CD4-positive, alpha-beta T cell treated with Interleukin-6 for 4 hours (primary cell): ENCODE data around the gene ADCY3.

ENCODE experiments used
- DNase-seq: peaks from one replicate; pipeline ENCODE4 v3.0.0-alpha.2; 2020; ENCODE audit warnings: mixed read lengths

Gene ADCY3

DNA sequence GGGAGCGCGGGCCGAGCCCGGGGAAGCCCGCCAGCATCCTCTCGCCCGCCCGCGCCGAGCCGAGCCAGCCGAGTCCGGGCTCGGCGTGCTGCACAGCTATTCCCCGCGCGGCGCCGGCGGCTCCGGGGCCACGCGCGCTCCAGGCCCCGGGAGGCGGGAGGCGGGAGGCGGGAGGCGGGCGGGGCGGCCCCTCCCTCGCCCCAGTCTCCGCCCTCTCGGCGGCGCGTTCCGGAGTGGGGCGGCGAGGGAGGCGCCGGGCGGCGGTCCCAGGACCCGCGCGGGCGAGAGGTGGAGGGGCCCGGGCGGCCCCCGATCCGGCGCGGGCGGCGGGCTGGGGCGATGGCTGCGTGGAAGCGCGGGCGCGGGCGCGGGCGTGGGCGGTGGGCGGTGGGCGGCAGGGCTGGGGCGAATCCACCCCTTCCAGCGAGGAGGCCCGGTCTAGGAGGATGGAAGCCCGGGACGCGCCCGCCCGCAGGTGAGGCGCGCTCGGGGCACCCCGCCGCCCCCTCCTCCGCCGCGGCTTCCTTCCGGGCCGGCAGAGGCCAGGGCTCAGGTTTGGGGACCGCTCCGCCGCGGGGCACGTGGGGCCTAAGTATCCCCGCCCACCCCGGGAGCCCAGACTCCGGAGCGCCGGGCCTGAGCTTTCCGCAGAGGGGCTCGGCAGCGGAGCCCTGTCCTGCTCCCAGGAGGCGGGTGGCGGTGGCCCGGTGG, at the start of gene ADCY3:
Gene ADCY3 (minus strand): TSS at position 140 of the 711 bp plus-strand sequence. CDS start 1,250 bp downstream, outside the sequence.
- peak; percentile 74 for DNase-seq

DNA sequence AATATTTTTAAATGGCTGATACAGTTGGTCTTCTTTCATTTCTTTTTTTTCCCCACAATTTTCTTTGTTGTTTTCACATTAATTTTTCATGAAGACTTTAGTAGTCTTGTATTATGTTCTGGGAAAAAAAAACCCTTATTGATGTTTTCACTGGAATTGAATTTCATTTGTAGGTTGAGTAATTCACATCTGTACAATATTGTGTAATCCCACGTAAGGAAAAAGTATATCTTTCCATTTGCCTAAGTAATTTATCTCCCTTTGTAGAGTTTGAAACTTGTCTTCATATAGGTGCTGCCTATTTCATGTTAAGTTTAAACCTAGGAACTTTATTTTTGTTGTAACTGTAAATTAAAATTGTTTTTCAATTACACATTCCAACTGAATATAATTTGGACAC, 49.7 kb upstream of the ADCY3 start:
- no peak for DNase-seq

DNA sequence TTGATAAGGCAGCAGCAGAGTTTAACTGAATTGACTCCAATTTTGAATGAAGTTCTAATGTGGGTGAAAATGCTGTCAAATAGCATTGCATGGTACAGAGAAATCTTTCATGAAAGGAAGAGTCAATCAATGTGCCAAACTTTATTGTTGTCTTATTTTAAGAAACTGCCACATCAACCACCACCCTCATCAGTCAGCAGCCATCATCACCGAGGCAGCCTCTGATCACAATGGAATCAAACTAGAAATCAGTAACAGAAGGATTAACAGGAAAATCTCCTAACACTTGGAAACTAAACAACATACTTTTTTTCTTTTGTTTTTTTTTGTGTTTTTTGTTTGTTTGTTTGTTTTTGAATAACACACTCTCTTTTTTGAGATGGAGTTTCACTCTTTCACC, 41.9 kb upstream of the ADCY3 start:
- DNase-seq: no peak

DNA sequence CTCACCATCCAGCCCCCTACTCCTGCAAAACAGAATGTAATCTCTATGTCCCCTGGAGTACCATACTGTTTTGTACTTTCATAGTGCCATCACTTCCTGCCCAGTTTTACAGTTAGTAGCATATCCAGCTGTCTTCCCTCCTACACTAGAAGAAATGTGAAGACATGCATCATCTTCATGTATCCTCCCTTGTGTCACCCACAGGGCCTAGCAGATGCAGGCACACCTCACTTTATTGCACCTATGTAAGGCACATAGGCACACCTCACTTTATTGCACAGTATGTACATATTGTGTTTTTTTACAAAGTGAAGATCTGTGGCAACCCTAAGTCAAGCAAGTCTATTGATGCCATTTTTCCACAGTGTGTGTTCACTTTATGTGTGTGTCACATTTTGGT, 39.7 kb upstream of the ADCY3 start:
- no peak for DNase-seq

DNA sequence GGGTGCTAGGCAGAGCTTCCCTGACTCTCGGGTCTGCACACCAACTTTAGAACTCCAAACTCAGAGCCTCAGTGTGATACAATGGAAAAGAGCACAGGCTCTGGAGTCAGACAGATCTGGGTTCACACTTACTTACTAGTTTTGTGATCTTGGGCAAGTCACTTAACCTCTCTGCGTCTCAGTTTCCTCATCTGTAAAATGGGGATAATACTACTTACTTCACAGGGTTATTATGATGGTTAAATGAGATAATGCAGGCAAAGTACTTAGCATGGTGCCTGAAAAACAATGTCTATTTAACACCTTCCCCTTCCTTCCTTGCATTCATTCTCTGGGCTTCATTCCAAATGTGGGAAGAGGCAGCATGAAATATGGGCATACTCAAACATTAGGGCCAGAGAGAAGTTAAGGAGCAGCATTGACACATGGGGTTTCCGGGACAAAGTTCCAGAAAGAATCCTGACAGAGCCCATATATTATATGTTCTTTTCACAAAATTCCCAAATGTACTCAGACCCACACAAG, 38.4 kb upstream of the ADCY3 start:
- no peak for DNase-seq

DNA sequence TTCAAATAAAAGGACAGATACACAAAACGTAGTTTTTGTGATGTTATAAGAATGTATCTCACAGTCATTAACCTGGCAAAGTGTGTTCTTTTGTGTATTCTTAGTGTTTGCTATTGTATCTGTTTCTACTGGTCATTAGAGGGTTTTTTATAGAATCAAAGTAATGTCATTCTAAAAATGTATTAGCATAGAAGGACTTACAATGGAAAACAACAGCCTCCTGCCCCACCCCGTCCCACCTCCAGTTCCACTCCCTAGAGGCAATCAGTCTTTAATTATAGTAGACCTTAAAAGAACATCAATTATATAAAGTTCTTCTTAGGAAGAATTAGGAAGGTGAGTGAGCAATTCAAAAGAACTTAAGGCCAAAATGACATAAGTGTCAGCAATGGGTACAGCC, 37.9 kb upstream of the ADCY3 start:
- DNase-seq: no peak

DNA sequence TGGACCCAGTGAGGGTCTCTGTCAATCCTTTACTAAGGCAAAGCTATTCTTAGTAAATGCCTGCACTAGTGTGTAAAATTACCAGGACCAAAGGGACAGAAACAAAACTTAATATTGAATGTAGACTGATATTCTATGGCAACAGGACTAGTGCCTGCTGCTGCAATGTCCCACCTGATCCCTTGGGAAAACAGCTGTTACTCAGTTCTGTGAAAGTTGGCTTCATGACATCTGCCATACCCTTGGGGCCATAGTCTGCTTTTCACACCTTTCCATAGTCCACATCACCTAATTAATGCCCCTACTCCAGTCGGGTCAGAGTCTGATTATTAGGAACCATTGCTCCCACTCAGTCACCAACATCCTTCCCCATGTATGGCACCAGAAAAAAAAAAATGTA, 37.2 kb upstream of the ADCY3 start:
- no peak for DNase-seq

DNA sequence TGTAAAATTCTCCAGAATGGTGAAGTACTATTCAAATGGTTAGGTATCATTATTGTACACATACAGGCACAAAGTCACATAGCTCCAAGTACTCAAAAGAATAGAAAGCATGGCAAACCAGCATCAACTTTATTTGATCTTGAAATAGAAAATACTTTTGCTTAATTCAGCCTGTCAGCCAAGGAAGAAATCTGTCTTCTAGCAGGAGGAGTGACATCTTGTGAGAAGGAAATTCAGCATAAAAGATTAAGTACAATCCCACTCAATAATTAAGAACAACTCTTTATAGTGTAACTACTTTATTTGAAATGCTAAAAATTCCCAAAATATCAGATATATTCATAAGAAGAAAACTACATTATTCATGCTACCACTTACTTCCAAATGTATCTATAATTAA, 35.9 kb upstream of the ADCY3 start:
- DNase-seq: no peak

DNA sequence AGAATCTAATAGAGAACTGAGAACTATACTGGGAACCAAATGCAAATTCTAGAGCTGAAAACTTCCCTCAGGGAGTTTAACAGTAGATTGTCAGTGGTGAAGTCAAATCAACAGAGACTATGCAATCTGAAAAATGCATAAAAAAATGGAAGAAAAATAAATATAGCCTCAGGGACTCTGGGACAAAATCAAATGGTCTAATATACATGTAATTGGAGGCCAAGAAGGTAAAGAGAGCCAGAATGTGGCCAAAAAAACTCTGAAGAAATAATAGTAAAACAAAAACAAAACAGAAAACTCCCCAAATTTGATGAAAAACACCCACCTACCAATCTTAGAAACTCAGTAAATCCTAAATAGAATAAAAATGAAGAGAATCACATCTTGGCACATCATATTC, 35.2 kb upstream of the ADCY3 start:
- DNase-seq: no peak

DNA sequence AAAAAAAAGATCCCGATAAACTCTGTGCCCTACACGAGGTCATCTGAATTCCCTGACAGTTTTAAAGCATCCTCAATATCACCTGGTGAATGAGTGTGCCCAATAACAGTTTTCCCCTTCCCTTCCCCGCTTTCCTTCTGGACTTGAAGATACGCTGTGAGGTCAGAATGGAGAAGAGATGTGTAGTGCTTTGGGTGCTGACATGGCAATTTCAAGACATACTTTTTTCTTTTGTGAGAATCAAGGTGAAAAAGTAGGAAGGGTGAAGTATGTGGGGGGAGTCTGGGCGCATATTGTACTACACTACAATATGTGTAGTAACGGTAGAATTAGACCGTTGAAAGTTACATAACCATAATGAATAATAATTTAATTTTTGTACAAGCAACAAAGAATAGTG, 30.1 kb upstream of the ADCY3 start:
- DNase-seq: no peak

DNA sequence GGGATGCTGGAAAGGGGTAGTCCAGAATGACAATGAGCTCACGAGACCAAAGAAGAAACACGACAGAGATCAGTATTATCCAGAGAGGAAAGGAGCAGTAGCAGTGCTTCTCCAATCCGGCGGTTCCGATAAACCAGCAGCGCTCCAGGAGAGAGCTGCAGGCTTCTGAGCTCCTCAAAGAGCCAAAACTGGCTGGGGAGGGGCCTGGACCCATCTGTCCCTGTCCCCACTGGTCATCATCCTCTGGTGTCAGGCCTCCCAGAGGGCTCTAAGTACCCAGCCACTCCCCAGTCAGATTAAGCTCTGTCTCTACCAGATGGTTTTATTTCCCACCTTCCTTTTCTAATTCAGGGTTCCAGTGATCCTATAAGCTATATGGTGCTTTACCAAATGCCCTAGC, 28.5 kb upstream of the ADCY3 start:
- DNase-seq: no peak

DNA sequence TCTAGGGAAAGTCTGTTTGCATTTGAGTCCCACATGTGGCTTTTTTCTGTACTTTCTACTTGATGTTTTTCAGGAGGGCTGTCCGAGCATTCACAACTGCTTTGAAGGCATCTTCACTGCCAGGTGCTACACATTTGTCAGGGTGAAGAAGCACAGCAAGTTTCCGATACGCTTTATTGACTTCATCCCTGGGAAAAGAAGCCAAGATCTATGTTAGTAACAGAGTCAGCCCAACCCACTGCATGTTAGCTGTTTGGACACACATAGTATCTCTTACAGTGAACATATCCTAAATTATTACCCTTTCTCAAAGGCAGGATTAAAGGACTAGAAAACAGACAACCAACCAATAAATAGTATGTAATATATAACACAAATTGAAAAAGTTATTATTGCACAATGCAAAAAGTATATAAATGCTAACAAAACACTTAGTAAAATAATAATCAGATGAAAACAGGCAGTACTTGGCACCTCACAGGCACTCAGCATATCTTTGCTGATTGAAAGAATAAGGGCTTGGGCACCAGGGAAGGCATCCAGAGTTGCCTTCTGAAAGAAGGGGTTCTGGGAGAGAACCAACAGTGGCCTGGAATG, 27.6 kb upstream of the ADCY3 start:
- no peak for DNase-seq

DNA sequence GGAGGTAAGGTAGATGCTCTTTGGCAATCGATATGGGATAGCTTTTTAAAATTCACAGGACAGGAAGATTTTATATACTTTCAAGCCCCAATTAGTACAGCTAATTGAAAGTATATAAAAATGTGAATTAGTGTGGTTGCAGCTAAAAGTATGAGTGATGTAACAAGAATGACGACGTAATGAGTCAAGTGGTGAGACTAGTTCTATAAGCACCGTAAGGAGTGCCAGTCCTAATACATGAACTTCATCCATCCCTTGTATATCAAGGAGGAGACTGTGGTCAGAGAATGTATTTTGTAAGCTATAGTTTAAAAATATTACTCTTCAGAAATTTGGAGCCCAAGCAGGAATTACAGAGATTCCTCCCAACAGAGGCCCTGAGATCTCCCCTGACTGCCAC, 25.9 kb upstream of the ADCY3 start:
- DNase-seq: no peak

DNA sequence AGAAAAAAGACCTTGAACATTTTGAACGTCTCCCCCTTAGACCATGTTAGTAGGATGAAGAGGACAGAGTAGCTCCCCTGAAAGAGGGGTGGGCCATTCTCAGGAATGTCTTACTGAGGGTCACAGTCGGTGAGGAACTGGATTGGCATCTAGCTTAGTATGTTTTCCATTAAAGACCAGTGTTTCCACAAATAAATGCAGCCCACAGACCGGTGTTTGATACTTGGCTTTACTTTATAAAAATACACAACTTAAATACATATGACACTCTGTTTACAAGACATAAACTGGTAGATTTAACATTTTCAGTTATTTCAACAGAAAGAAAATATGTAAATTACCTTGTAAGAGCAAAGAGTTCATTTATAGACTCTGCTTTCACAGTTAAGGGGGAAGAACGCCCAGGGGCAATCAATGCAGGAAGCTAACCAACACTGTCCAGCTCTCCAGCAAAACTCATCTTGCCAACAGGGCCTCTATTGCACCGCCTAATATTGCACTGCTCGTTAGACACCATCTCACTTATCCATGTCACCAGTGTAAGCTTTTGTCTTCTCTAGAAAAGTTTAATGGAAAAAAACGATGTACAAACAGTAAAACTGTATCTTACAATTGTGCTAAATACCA, 23.5 kb upstream of the ADCY3 start:
- DNase-seq: no peak

DNA sequence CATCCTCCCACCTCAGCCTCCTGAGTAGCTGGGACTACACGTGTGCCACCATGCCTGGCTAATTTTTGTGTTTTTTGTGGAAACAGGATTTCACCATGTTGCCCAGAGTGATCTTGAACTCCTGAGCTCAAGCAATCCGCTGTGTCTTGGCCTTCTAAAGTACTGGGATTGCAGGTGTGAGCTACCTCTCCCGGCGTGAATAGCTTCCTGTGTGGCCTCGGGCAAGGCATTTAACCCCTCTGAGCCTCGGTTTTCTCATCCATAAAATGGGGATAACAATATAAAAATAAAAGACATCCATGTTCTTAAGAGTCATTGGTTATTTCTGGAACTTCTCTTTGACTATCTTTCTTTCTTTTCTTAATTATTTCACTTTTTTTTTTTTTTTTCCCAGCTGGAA, 19.3 kb upstream of the ADCY3 start:
- no peak for DNase-seq

DNA sequence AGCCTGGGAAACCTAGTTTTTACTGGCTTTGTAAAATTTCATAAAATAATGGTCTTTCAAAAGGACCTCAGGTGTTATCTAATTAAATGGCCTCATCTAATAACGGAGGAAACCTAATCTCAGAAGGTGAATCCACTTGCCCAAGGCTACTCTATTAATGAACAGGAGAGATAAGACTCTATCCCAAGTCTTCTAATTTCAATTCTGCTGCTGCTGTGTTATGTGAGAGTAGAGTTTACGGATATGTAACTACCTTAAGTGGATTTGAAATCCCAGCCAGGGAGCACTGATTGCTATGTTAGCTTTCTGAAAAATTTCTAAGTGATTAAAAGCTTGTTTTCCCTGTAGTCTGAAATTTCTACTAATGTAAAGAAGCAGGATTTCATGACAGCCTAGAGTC, 17.2 kb upstream of the ADCY3 start:
- no peak for DNase-seq

DNA sequence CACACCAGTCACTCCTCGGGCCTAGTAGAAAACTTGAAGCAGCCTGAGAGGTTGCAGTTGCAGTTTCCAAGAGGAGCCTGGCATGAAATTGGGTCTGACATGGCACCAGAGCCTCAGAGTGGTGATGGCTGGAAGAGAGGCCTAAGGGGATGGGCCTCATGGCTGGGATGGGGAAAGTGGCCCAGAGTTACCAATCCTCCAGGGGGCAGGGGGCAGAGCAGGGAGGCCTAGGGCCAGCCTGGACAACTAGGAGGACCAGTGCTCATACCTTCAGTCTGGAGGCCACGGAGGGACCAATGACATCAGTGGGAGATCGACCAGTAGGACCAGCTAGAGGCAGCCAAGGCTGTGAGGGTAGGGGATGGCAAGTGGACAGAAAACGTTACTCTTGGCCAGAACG, 15.1 kb upstream of the ADCY3 start:
- DNase-seq: no peak

DNA sequence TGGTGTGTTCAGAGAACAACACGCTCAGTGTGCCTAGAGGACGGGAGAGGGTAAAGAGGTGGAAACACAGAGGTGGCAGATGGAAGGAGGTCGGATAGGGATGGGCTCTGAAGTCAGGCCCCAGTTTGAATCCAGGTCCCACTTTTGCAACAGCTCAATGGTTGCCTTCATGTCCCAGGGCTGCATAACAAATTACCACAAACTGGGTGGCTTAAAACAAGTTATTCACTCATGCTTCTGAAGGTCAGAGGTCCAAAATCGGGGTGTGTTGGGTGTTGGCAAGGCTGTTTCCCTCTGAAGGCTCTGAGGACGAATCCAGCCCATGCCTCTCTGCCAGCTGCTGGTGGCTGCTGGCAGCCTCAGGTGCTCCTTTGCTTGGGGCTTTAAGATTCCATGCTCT, 12.7 kb upstream of the ADCY3 start:
- DNase-seq: no peak

DNA sequence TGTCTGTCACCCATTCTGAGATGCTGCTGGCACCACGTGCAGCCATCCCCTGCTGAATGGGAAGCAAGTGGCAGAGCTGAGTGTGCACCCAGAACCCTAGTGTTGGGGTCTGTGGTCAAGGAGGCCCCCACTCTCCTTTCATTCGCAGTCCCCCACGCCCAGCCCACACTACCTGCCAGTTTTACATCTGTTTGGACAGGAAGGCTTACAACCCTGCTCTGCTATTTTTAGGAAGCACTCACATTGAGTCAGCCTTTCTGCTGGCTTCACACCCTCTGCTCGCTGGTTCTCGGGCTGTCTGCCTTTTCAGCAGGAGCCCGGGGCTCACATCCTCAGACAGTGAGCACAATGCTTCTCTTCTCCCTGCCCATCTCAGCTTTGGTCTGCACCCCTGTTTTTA, 10.7 kb upstream of the ADCY3 start:
- DNase-seq: no peak

DNA sequence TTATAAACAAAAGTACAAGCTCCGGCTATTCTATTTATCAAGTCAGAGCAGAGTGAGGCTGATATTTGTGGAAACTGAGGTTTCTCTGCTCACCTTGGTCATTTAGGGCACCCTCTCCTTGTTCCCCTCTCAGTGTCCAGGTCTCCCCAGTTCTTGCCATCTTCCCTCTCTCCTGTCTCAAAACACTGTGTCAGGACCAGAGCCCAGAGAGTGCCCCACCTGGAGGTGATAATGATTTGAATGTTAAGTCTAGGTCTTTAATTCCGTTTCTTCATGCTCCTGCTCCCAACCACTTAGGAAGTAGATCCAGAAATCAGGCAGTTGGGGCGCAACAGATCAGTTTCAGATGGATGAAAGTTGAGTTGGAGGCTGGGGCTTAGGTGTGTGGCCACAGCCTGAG, 9.2 kb upstream of the ADCY3 start:
- no peak for DNase-seq

DNA sequence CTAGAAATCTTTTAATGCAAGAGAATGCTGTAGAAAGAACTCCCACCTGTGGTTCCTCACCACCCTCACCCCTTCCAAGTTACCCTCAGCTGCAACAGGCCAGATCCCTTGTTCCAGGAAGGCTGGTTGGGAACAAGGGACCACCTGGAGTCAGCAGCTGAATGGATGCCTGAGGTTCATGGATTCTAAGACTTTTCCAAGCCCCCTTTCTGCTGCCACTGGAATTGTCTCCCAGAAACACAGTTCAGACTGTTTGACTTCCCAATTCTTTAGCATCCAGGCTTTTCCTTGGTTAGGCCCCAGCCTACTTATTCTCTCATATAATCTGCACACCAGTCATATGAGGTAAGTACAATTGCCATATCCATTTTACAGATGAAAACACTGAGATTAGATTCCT, 8.0 kb upstream of the ADCY3 start:
- DNase-seq: no peak

DNA sequence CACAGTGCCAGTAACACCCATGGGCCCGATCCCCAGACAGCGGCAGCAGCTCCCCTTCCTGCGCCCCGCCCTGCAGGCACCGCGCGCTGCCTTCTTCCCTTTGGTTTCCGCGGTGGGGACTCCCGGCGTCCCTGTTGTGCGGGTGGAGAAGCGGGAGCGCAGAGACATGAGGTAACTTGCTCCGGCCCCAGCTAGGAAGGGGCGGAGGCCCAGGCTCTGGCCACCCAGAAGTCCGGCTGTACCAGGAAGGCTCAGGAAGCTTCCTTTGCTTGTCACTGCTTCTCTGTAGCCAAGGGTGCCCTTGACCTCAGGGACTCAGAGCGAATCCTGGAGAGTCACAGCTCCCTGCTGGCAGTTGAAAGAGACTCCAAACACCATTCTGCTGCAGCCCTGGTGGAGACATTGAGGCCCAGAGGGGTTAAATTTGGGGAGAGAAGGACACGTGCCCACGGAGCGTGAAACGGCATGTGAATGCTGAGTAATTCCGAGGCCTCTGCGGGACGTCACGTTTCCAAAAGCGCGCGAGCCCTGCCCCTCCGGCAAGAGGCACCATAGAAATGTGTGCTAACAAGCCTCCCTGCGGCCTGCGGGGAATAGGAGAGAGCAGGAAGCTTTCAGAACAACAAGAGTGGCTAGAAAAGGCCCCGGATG, 6.7 kb upstream of the ADCY3 start:
- peak; percentile 59 for DNase-seq

DNA sequence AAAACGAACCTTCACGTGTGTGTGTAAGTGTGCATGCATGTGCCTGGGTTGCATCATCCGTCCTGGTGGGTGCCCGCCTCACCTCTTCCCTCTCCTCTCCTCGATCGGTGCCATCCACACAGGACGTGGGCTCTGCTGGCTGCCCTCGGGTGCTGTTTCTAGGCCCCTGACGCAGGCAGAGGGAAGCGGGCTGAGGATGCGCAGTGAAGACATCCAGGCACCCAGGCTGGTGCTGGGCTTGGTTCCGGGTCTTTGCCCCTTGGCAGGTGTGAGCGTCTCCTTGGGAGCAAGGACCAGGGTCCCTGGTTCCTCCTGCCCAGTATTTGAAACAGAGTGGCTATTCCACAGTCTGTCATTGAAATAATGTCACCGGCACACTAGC, 6.2 kb upstream of the ADCY3 start:
- DNase-seq: no peak

DNA sequence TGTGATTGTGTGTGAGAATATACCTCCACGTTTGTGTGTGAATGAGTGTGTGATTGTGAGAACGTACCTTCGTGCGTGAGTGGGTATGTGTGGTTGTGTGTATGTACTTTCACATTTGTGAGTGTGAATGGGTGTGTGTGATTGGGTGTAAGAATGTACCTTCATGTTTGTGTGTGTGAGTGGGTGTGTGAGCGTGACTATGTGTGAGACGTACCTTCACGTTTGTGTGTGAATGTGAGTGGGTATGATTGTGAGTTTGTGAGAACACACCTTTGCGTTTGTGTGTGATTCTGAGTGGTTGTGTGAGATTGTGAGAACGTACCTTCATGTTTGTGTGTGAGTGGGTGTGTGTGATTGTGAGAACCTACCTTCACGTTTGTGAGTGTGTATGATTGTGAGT, 5.8 kb upstream of the ADCY3 start:
- no peak for DNase-seq
